ENCODE results near the gene SCN11A. TPM values are rescaled to one million over a fixed set of nuclear protein-coding genes. Genes with fewer than 3 reads are reported as not detected.
A peak's percentile ranks its signal among the peaks of the same experiment; 100 is the strongest.

Gene SCN11A
- total and polyA plus RNA-seq, 9 of the 15 experiments (the other 6 are each of a cell fraction or from before 2014, with no cell fraction given) = 0.01 to 0.05 (median 0.04) TPM; not detected in 6

GRCh38 chr3:39021465-39022285 is 30.1 kb downstream of the SCN11A start (continued):
- TF ChIP-seq ZNF407 (IDR thresholded peaks at IDR 0.05; ENCODE audit: low read depth) (no peak), ZNF707 (CRISPR knock-in tag; conservative IDR thresholded peaks at IDR 0.05) (no peak), RFX5 (IDR thresholded peaks at IDR 0.05; ENCODE audit: low read depth, low read length) (no peak), ZNF764 (CRISPR knock-in tag; IDR thresholded peaks at IDR 0.05; ENCODE audit: low read depth) (no peak), ZFP36 (IDR thresholded peaks at IDR 0.05; ENCODE audit: low read depth, low read length, partially characterized antibody) (peak; percentile 16), MEIS2 (IDR thresholded peaks at IDR 0.05; ENCODE audit: partially characterized antibody) (peak; percentile 93), SIN3A (IDR thresholded peaks at IDR 0.05; ENCODE audit: borderline replicate concordance in 2 of 2, control insufficient read depth in 1 of 2, low read depth in 2 of 2, low read length in 2 of 2) (no peak), SLC30A9 (CRISPR knock-in tag; IDR thresholded peaks at IDR 0.05) (no peak), BCLAF1 (IDR thresholded peaks at IDR 0.05; ENCODE audit: borderline replicate concordance in 1 of 2, control insufficient read depth in 1 of 2, low read depth in 2 of 2, low read length in 1 of 2) (no peak), STAT5B (CRISPR knock-in tag; IDR thresholded peaks at IDR 0.05) (no peak), E2F3 (CRISPR knock-in tag; IDR thresholded peaks at IDR 0.05) (no peak), LCOR (CRISPR knock-in tag; IDR thresholded peaks at IDR 0.05) (no peak), DPF2 (IDR thresholded peaks at IDR 0.05) (peak; percentile 91), KDM5B (IDR thresholded peaks at IDR 0.05; ENCODE audit: insufficient replicate concordance, low read depth, low read length) (no peak)
